ENCODE results near the gene CLDN3. TPM values are rescaled to one million over a fixed set of nuclear protein-coding genes. Genes with fewer than 3 reads are reported as not detected.
A peak's percentile ranks its signal among the peaks of the same experiment; 100 is the strongest.

Gene CLDN3
- total RNA-seq, 6 donors from 2014 or later: 21.9 to 95.0 (median 43.9) TPM

- WGBS, 2 donors: 14 to 23% methylated on average over 5 to 7 of the region's 16 CpGs
- ATAC-seq (ENCODE audit: low FRiP score in 2 of 2): no peak
- H3K9me3 ChIP-seq: no peaks in the 10 kb centered on the region
- H3K27me3 ChIP-seq: no peaks in the 10 kb centered on the region
- H3K4me1 ChIP-seq: peaks cover 22 to 36% (median 29%) of the 10 kb centered on the region in 4 donors
- peak overlapping the region; percentile 46 to 97 (median 88) for H3K4me3 ChIP-seq
- no peak for DNase-seq
- H3K27ac ChIP-seq: no peak overlapping the region
- no peak for TF ChIP-seq POLR2AphosphoS5 (IDR thresholded peaks at IDR 0.05)
- TF ChIP-seq POLR2A (IDR thresholded peaks at IDR 0.05): no peak
- TF ChIP-seq, protein P1, sequence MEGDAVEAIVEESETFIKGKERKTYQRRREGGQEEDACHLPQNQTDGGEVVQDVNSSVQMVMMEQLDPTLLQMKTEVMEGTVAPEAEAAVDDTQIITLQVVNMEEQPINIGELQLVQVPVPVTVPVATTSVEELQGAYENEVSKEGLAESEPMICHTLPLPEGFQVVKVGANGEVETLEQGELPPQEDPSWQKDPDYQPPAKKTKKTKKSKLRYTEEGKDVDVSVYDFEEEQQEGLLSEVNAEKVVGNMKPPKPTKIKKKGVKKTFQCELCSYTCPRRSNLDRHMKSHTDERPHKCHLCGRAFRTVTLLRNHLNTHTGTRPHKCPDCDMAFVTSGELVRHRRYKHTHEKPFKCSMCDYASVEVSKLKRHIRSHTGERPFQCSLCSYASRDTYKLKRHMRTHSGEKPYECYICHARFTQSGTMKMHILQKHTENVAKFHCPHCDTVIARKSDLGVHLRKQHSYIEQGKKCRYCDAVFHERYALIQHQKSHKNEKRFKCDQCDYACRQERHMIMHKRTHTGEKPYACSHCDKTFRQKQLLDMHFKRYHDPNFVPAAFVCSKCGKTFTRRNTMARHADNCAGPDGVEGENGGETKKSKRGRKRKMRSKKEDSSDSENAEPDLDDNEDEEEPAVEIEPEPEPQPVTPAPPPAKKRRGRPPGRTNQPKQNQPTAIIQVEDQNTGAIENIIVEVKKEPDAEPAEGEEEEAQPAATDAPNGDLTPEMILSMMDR (IDR thresholded peaks at IDR 0.05): no peak
- no peak for TF ChIP-seq EP300 (IDR thresholded peaks at IDR 0.05)
- no peaks in the 10 kb centered on the region for H3K36me3 ChIP-seq
Observed at GRCh38 chr7:73719806-73720169, 50.3 kb downstream of the CLDN3 start.

Small RNA genes lying within 50 kb of the gene (small RNA-seq; reads per million reads assigned to genes)
- gene RN7SL265P: 0 reads per million in 4 donors

Other genes with a start within 250 kb of the CLDN3 start
- 10 to 100 TPM; 45.8 to 71.4 (median 56.0) TPM for gene BAZ1B, start 248.0 kb downstream of the CLDN3 start, total RNA-seq
- gene BCL7B, start 212.6 kb downstream of the CLDN3 start, total RNA-seq: 10 to 100 TPM; 50.3 to 95.9 (median 62.5) TPM
- 10 to 100 TPM; 15.7 to 52.9 (median 30.7) TPM for gene TBL2, start 191.7 kb downstream of the CLDN3 start, total RNA-seq
- 10 to 100 TPM in 5 of 6 donors, 1 to 10 TPM in 1; 8.1 to 39.8 (median 14.4) TPM for gene MLXIPL, start 145.7 kb downstream of the CLDN3 start, total RNA-seq
- gene VPS37D, start 102.4 kb downstream of the CLDN3 start, total RNA-seq: 1 to 10 TPM; 1.0 to 4.3 (median 1.5) TPM
- 10 to 100 TPM in 4 of 6 donors, 1 to 10 TPM in 2; 6.9 to 13.1 (median 10.3) TPM for gene DNAJC30, start 86.8 kb downstream of the CLDN3 start, total RNA-seq
- 10 to 100 TPM; 19.9 to 52.3 (median 48.8) TPM for gene BUD23, start 86.7 kb downstream of the CLDN3 start, total RNA-seq
- gene STX1A, start 50.6 kb downstream of the CLDN3 start, total RNA-seq: 10 to 100 TPM in 2 of 6 donors, 1 to 10 TPM in 4; 4.1 to 16.9 (median 5.9) TPM
- gene ABHD11, start 31.5 kb downstream of the CLDN3 start, total RNA-seq: 10 to 100 TPM; 13.6 to 35.3 (median 28.2) TPM
- gene CLDN4, start 60.7 kb upstream of the CLDN3 start, total RNA-seq: 100 to 1,000 TPM in 5 of 6 donors, 10 to 100 TPM in 1; 88.0 to 231 (median 169) TPM
- 10 to 100 TPM in 2 of 6 donors, 1 to 10 TPM in 4; 3.0 to 23.0 (median 7.2) TPM for gene METTL27, start 72.2 kb upstream of the CLDN3 start, total RNA-seq
- not detected for gene TMEM270, start 90.9 kb upstream of the CLDN3 start, total RNA-seq

Measured in upper lobe of left lung (tissue), 6 donors.